Naive B cell (primary cell): ENCODE measurements around the gene PHF21B. TPM values are rescaled to one million over a fixed set of nuclear protein-coding genes. Genes with fewer than 3 reads are reported as not detected.
"Not testable (repeated sequence)": the region's sequence is repeated elsewhere in the genome, so short reads cannot be mapped to it uniquely, and the experiment has no call there.

ENCODE experiments used
- ATAC-seq, 2 donors: fragments of 150-1000 bp; cut with Tn5 transposase; 2 replicates each; pipeline ENCODE4 v1.10.0; 2021; ENCODE audit warnings: low read depth in 2 of 2, mild to moderate bottlenecking in 2 of 2, moderate library complexity in 2 of 2
- DNase-seq: peaks from one replicate; pipeline ENCODE4 v3.0.0; 2022
- H3K27ac Mint-ChIP-seq, 6 donors: one replicate each; pipeline ENCODE4 v1.8.0; 2020 to 2022; ENCODE audit warnings: mild to moderate bottlenecking in 6 of 6, mixed read lengths in 6 of 6, moderate library complexity in 5 of 6, inconsistent platforms in 2 of 6
- H3K27me3 Mint-ChIP-seq, 3 donors: one replicate each; pipeline ENCODE4 v1.8.0; 2021 to 2022; ENCODE audit warnings: mixed read lengths in 3 of 3, mild to moderate bottlenecking in 1 of 3
- H3K36me3 Mint-ChIP-seq, 2 donors: one replicate each; pipeline ENCODE4 v1.8.0; 2020 to 2022; ENCODE audit warnings: mixed read lengths in 2 of 2, inconsistent platforms in 1 of 2, mild to moderate bottlenecking in 1 of 2
- H3K4me1 Mint-ChIP-seq, 3 donors: one replicate each; pipeline ENCODE4 v1.8.0; 2020 to 2022; ENCODE audit warnings: mixed read lengths in 3 of 3, inconsistent platforms in 1 of 3, mild to moderate bottlenecking in 1 of 3, moderate library complexity in 1 of 3
- H3K4me3 Mint-ChIP-seq, 8 donors: one replicate each; pipeline ENCODE4 v1.8.0; 2020 to 2022; ENCODE audit warnings: mild to moderate bottlenecking in 8 of 8, mixed read lengths in 8 of 8, moderate library complexity in 8 of 8, inconsistent platforms in 2 of 8
- H3K9me3 Mint-ChIP-seq, 7 donors: one replicate each; pipeline ENCODE4 v1.8.0; 2020 to 2022; ENCODE audit warnings: mixed read lengths in 7 of 7, mild to moderate bottlenecking in 5 of 7, inconsistent platforms in 2 of 7, moderate library complexity in 1 of 7
- polyA plus RNA-seq, 6 donors: library from polyadenylated mRNA; unstranded; fragments of 300-500 nt; fragmentation: Illumina TruSeq; gene quantifications; one replicate each; pipeline ENCODE4 v1.2.3, GENCODE V29; 2021; ENCODE audit warnings: low read depth in 6 of 6

The PHF21B gene
- polyA plus RNA-seq, 6 donors from 2014 or later = not detected

GRCh38 chr22:44906999-44907644 lies 102.7 kb downstream of the PHF21B start:
- Mint-ChIP-seq H3K4me1 (no peaks in the 10 kb centered on the region), H3K36me3 (peaks cover 12 to 26% of the 10 kb centered on the region in 2 donors), H3K9me3 (peaks cover 20 to 34% (median 28%) of the 10 kb centered on the region in 7 donors), H3K27ac (no peak overlapping the region), H3K27me3 (peaks cover 16 to 51% (median 25%) of the 10 kb centered on the region in 3 donors), H3K4me3 (no peak overlapping the region)
- no peak for ATAC-seq
- DNase-seq = no peak

GRCh38 chr22:44906248-44906936 lies 103.4 kb downstream of the PHF21B start:
- ATAC-seq = no peak
- Mint-ChIP-seq H3K36me3 (peaks cover 12 to 33% of the 10 kb centered on the region in 2 donors), H3K9me3 (peaks cover 21 to 34% (median 25%) of the 10 kb centered on the region in 7 donors), H3K27me3 (peaks cover 16 to 51% (median 25%) of the 10 kb centered on the region in 3 donors), H3K4me3 (no peak overlapping the region), H3K27ac (no peak overlapping the region), H3K4me1 (no peaks in the 10 kb centered on the region)
- DNase-seq = no peak

DNA sequence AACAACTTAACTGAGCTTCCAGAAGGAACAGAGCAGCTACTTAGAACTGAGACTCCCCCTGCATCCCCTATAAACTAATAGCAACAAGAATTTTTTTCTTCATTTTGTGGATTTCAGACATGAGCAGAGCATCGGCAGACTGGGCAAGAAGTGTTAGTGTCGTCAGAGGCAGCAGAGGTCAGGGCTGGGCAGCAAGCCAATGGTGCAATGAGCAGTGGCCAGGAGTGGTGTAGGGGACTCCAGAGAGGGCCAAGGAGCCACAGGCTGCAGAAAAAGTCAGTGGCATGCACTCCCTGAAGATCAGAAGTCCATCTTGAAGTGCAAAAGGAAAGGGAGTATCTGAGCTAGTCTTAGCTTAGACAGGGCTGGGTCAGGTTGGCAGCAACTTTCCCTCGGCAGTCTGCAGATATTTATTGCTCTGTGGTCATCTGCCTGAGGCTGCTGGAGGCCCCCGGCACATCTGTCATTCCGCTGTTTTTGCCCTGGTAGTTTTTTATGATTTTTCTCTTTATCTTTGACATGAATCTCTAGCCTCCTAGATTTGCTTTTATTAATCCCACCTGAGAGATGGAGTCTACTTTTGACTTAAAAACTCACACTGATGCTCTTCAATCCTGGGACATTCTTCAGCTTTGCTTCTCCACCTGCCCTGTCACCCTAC lies 105.2 kb downstream of the PHF21B start:
- H3K4me1 Mint-ChIP-seq, DNase-seq, H3K27ac Mint-ChIP-seq, ATAC-seq, H3K4me3 Mint-ChIP-seq: not testable (repeated sequence)
- peaks cover 12 to 36% (median 26%) of the 10 kb centered on the region in 7 donors for H3K9me3 Mint-ChIP-seq
- H3K27me3 Mint-ChIP-seq = peaks cover 15 to 54% (median 27%) of the 10 kb centered on the region in 3 donors
- peaks cover 6 to 21% of the 10 kb centered on the region in 2 donors for H3K36me3 Mint-ChIP-seq

GRCh38 chr22:44903164-44903563 lies 106.6 kb downstream of the PHF21B start:
- Mint-ChIP-seq H3K9me3 (peaks cover 12 to 34% (median 26%) of the 10 kb centered on the region in 7 donors), H3K36me3 (peaks cover 6 to 21% of the 10 kb centered on the region in 2 donors), H3K27me3 (peaks cover 15 to 53% (median 27%) of the 10 kb centered on the region in 3 donors)
- H3K27ac Mint-ChIP-seq, H3K4me1 Mint-ChIP-seq, H3K4me3 Mint-ChIP-seq, DNase-seq, ATAC-seq: not testable (repeated sequence)

GRCh38 chr22:44901301-44901700 lies 108.5 kb downstream of the PHF21B start:
- Mint-ChIP-seq H3K4me3 (no peak overlapping the region), H3K9me3 (peaks cover 10 to 34% (median 26%) of the 10 kb centered on the region in 7 donors), H3K27me3 (peaks cover 15 to 44% (median 26%) of the 10 kb centered on the region in 3 donors), H3K4me1 (no peaks in the 10 kb centered on the region), H3K27ac (no peak overlapping the region), H3K36me3 (peaks cover 6 to 21% of the 10 kb centered on the region in 2 donors)
- ATAC-seq (no peak), DNase-seq (no peak)

DNA sequence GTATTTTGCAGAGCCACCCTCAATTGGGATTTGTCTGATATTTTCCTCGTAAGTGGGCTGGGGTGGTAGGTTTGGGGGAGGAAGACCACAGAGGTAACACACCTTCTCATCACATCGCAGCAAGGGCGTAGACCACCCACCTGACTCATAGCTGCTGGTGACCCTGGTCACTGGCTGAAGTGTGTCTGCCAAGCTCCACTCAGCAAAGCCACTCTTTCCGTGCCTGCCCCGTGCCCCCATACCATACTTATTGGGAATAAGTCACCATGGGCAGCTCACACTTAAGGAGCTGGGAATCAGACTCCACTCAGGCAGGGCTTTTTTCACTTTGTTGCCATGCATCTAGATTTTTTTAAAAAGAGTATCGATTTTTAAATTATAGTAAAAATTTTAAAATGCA lies 111.6 kb downstream of the PHF21B start:
- peak overlapping the region in 1 of 8 donors; percentile 25 for H3K4me3 Mint-ChIP-seq
- peaks cover 5 to 21% of the 10 kb centered on the region in 2 donors for H3K36me3 Mint-ChIP-seq
- no peak for DNase-seq
- no peak overlapping the region for H3K27ac Mint-ChIP-seq
- no peaks in the 10 kb centered on the region for H3K4me1 Mint-ChIP-seq
- peaks cover 8 to 16% (median 12%) of the 10 kb centered on the region in 3 donors for H3K27me3 Mint-ChIP-seq
- peaks cover 4 to 34% (median 23%) of the 10 kb centered on the region in 7 donors for H3K9me3 Mint-ChIP-seq
- ATAC-seq = no peak

GRCh38 chr22:44895296-44896055 lies 114.3 kb downstream of the PHF21B start:
- H3K4me3 Mint-ChIP-seq = peak overlapping the region in 1 of 8 donors; percentile 26

DNA sequence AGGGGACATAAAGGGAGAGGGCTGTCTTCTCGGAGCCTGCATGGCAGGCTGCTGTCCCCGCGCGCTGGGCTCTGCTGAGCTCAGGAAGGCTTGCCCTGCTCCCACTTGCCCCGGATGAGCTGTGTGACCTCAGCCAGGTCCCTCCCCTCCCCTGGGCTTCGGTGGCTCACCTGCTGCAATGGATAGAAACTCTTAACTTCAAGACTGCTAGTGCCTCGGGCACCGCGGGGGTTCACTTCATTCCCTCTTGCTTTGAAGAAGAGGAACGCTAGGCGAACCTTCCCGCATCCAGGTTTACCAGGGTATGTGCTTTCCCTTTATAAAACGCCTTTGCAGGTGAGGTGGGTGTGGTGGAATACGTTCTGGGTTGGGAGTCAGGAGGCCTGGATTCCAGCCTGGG lies 115.0 kb downstream of the PHF21B start:
- no peaks in the 10 kb centered on the region for H3K36me3 Mint-ChIP-seq
- ATAC-seq (no peak), DNase-seq (no peak)
- H3K27ac Mint-ChIP-seq = no peak overlapping the region
- peaks cover 0 to 3% (median under 1%) of the 10 kb centered on the region in 7 donors for H3K9me3 Mint-ChIP-seq
- H3K4me1 Mint-ChIP-seq = no peaks in the 10 kb centered on the region
- no peak overlapping the region for H3K4me3 Mint-ChIP-seq
- peaks cover 0 to 4% (median 1%) of the 10 kb centered on the region in 3 donors for H3K27me3 Mint-ChIP-seq

More at GRCh38 chr22:44895296-44896055, 114.3 kb downstream of the PHF21B start:
- Mint-ChIP-seq H3K27me3 (peaks cover under 1 to 9% (median 4%) of the 10 kb centered on the region in 3 donors), H3K36me3 (no peaks in the 10 kb centered on the region), H3K4me1 (no peaks in the 10 kb centered on the region), H3K27ac (no peak overlapping the region), H3K9me3 (peaks cover 0 to 9% (median 4%) of the 10 kb centered on the region in 7 donors)
- ATAC-seq = no peak
- DNase-seq = no peak

DNA sequence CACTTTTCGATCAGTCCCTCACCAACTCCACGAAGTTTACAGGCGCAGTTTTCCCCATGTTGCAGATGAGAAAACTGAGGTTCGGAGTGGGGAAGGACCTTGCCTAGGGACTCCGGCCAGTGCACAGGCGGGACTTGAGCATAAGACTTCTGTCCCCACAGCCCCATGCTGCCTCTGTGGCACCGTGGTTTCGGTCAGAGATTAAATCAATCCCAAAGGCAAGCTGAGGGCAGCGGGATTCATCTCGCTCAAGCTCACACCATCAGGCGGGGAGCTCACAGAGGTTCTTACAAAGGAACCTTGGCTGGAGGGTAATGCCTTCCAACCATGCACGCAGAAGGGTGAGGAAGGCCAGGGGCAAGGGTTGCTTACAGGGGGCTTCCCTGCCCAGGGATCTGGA lies 115.5 kb downstream of the PHF21B start:
- H3K4me1 Mint-ChIP-seq = no peaks in the 10 kb centered on the region
- no peak for DNase-seq
- no peaks in the 10 kb centered on the region for H3K36me3 Mint-ChIP-seq
- H3K27me3 Mint-ChIP-seq = no peaks in the 10 kb centered on the region
- H3K9me3 Mint-ChIP-seq = peaks cover 0 to 3% (median 0%) of the 10 kb centered on the region in 7 donors
- H3K4me3 Mint-ChIP-seq = no peak overlapping the region
- H3K27ac Mint-ChIP-seq = no peak overlapping the region
- no peak for ATAC-seq

DNA sequence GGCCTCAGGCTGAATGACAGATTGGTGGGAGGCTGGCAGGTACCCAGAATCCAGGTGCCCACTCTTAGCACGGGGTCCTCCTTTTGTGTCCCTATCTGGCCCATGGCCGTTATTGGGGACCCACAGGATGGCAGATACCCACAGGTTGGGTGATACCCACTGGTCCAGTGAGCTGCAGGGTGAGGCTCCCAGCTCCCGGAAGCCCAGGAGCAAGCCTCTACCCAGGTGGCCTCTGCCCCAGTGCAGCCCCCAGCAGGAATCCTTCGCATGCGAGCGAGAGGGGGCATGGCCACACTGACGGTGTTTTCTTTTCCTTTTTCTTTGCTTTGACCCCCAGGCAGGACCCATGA lies 116.1 kb downstream of the PHF21B start:
- peaks cover 0 to 3% (median 0%) of the 10 kb centered on the region in 7 donors for H3K9me3 Mint-ChIP-seq

DNA sequence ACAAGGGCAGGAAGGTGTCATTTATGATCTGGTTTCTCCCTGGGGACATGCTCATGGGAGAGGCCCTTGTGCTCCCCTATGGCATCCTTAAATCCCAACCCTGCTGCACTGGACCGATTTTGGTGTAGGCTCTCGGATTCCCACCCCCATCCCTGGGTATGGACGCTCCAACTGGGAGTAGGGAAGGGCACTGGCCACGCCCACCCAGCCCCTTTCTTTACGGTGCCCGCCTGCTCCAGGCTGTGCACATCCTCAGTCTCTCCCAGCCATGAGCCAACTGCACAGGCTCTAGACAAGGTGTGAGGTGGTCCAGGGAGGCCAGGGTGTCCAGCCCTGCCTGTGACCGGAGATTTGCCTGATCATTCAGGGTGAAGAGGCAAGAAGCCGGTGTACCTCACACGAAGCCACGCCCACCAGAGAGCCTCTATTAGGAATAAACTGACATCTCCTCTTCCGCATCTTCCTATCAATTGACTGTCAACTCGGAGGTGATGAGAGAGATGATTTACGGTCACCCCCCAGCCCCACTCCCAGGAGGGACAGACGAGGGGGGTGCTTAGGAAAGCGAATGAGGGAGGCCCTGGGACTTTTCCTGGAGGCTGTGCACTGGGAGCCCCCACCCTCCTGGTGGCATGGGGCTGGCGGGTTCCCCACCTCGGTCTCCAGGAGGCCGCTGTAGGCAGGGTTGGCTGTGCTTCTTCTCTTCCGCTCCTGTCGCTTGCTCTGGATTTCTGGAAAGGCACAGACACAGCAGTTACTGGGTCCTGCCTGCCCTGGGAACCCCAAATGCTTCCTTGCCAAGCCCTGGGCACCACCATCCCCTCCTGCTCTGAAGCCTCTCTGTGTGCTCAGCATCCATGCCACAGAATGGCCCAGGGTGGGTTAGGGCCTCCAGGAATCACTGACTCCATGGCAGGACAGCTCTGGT lies 116.7 kb downstream of the PHF21B start:
- Mint-ChIP-seq H3K9me3 (peaks cover 0 to 3% (median 0%) of the 10 kb centered on the region in 7 donors), H3K4me3 (no peak overlapping the region), H3K4me1 (no peaks in the 10 kb centered on the region), H3K27ac (no peak overlapping the region), H3K27me3 (no peaks in the 10 kb centered on the region), H3K36me3 (no peaks in the 10 kb centered on the region)
- ATAC-seq (no peak), DNase-seq (no peak)

More for the DNA sequence above, 116.1 kb downstream of the PHF21B start:
- H3K27me3 Mint-ChIP-seq = no peaks in the 10 kb centered on the region
- DNase-seq (no peak), ATAC-seq (no peak)
- no peaks in the 10 kb centered on the region for H3K36me3 Mint-ChIP-seq
- no peak overlapping the region for H3K4me3 Mint-ChIP-seq
- H3K27ac Mint-ChIP-seq = no peak overlapping the region
- no peaks in the 10 kb centered on the region for H3K4me1 Mint-ChIP-seq

DNA sequence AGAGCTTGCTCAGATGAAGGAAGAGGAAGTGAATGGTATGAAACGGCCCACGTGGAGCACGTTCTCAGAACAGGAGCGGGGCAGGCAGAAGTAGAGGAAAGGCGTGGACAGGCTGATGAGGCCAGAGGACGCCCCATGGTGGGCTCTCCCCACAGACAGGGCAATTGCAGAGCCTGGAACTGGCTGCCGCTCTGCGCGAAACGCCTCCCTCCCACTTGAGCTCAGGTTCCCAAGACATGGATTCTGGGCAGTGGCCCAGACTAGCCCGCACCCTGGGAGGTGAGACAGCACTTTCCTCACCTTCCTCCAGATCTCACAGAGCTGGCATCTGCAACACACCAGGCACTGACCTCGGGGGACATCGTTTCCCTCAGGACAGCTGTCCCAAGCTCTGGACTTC lies 117.6 kb downstream of the PHF21B start:
- ATAC-seq (no peak), DNase-seq (no peak)
- Mint-ChIP-seq H3K9me3 (peaks cover 0 to 3% (median 0%) of the 10 kb centered on the region in 7 donors), H3K27ac (no peak overlapping the region), H3K27me3 (no peaks in the 10 kb centered on the region), H3K4me1 (no peaks in the 10 kb centered on the region), H3K4me3 (no peak overlapping the region), H3K36me3 (no peaks in the 10 kb centered on the region)
